ENCODE data around the gene ZNF880.

DNA sequence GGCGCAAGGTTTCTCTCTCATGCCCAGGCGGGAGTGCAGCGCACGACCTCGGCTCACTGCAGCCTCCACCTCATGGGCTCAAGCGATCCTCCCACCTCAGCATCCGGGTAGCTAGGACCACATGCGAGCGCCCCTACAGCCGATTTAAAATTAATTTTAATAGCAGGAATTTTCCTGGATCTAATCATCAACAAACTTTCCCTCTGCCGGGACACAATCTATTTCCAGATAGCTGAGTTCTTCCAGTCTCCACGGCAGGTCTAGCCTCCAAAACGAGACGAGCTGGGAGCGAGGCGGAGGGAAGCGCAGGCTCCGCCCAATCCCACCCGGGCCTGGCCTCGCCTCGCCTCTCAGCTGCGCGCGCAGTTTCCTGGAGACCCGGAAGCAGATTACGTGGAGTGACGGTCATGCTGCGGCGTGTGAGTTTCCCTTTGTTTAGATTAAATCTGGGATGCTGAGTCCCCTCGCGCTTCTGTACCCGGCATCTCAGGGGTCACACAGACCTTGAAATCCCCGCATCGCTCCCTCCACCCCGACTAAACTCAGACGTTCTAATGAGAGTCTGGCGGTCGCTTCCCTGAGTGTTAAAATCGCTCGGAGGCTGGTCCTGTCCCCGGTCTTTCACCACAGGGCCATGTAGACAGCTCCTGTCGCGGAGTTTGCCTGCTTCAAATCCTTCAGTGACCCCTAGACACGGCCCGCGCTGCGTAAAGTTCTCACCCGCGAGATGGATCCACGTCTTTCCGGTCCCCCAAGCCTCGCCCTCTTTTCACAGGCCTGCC lies at the start of gene ZNF880:
- TF ChIP-seq, protein P1, sequence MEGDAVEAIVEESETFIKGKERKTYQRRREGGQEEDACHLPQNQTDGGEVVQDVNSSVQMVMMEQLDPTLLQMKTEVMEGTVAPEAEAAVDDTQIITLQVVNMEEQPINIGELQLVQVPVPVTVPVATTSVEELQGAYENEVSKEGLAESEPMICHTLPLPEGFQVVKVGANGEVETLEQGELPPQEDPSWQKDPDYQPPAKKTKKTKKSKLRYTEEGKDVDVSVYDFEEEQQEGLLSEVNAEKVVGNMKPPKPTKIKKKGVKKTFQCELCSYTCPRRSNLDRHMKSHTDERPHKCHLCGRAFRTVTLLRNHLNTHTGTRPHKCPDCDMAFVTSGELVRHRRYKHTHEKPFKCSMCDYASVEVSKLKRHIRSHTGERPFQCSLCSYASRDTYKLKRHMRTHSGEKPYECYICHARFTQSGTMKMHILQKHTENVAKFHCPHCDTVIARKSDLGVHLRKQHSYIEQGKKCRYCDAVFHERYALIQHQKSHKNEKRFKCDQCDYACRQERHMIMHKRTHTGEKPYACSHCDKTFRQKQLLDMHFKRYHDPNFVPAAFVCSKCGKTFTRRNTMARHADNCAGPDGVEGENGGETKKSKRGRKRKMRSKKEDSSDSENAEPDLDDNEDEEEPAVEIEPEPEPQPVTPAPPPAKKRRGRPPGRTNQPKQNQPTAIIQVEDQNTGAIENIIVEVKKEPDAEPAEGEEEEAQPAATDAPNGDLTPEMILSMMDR (conservative IDR thresholded peaks at IDR 0.05; ENCODE audit: low read depth, low read length), result no peak
- TF ChIP-seq EZH2 (IDR thresholded peaks at IDR 0.05; ENCODE audit: low read length, unreplicated experiment) (no peak), EZH2phosphoT487 (IDR thresholded peaks at IDR 0.05; ENCODE audit: borderline replicate concordance, low read length) (no peak)

All from PC-3 (cell line).